HG03103 (cell line): ENCODE measurements around the gene POP4.

ENCODE experiments used
- ATAC-seq: cut with Tn5 transposase; IDR thresholded peaks from one replicate; pipeline ENCODE4 v1.9.1; 2021; ENCODE audit warnings: low read depth; ENCODE audit not compliant: unreplicated experiment

POP4 gene

DNA sequence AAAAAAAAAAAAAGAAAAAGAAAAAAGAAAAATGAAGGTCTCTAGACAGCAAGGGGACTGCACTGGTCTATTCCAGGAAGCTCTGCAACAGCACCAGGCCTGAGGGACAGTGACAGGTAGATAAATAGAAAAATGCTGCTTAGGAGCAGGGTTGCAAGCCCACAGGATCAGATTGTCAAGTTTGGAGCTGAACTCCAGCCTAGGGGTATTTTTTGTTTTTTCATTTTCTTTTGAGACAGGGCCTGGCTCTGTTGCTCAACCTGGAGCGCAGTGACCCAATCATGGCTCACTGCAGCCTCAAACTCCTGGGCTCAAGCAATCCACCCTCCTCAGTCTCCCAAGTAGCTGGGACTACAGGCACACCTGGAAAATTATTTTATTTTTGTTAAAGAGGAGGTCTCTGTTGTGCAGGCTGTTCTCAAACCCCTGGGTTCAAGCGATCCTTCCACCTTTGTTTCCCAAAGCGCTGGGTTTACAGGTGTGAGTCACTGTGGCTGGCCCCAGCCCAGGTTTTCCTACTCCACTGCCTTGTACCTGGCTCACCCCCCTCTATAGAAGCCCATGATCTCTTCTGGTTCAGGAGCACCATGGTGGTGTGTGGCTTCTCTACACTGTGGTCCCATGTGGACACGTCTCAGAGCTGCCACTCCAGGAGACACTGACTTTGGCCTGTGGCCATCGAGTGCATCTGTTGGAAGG is 23.9 kb downstream of the POP4 start:
- no peak for ATAC-seq

DNA sequence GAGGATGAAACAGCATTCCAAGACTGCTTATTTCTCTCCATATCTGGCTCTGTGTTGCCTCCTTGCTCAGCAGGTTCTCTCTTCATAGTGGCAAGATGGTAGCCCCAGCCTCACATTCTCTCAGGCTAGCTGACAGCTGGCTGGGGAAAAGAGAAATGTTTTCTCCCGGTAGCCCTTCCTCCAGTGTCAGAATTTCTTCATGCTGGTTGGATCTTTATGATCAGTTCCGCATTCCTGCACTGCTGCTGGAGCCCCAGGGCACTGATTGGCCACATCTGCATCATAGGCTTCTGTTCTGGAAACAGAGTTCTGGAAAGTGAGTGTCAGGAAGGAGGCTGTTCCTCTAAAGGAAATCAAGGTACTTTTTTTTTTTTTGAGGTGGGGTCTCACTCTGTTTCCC is 24.6 kb downstream of the POP4 start:
- ATAC-seq, result no peak

- no peak for ATAC-seq
Measured at GRCh38 chr19:29631450-29631849, 25.4 kb downstream of the POP4 start.

DNA sequence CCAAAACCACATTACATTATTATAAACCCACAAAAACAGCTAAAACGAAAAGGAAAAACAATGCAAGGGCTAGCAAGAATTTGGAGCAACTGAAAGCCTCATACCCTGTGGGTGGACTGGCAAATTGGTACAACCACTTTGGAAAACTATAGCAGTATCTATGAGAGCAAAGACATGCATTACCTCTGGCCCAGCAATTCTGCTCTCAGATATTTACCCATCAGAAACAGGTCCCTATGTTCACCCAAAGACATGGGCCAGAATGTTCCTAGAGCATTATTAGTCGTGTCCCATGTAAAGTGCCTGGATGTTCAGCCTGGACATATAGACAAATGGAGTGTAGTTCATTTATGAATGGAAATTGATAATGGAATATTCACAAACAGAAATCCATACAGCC is 27.9 kb downstream of the POP4 start:
- no peak for ATAC-seq

DNA sequence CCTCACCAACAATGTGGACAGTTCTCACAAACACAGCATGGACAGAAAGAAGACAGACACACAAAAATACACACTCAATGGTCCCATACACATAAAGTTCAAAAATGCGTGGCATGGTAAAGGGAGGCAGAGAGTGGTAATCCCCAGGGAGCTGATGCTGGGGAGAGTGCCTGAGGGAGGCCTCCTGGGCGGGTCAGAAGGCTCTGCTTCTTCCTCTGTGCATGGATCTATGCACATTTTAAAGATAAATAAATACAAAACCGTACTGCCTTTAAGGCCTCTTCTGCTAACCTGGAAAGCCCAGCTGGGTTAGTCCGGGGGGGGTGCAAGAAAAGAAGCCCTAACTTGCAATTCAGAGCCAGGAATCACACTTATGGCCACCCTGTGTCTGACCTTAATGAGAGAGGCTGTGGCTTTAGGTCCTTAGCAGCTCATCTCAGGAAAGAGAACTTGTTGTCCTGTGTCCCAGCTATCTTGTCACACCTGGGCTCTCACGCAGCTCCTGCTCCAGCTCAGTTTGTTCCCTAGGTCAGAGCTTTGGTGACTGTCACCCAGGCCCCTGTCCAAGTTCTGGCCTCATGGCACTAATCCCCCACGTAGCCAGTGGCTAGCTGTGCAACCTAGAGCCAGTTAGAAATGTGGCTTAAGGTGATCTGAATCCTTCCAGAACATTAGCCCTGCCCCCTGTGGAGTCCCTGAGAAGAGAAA is 28.5 kb downstream of the POP4 start:
- no peak for ATAC-seq

GRCh38 chr19:29635963-29636362 is 29.9 kb downstream of the POP4 start:
- no peak for ATAC-seq

DNA sequence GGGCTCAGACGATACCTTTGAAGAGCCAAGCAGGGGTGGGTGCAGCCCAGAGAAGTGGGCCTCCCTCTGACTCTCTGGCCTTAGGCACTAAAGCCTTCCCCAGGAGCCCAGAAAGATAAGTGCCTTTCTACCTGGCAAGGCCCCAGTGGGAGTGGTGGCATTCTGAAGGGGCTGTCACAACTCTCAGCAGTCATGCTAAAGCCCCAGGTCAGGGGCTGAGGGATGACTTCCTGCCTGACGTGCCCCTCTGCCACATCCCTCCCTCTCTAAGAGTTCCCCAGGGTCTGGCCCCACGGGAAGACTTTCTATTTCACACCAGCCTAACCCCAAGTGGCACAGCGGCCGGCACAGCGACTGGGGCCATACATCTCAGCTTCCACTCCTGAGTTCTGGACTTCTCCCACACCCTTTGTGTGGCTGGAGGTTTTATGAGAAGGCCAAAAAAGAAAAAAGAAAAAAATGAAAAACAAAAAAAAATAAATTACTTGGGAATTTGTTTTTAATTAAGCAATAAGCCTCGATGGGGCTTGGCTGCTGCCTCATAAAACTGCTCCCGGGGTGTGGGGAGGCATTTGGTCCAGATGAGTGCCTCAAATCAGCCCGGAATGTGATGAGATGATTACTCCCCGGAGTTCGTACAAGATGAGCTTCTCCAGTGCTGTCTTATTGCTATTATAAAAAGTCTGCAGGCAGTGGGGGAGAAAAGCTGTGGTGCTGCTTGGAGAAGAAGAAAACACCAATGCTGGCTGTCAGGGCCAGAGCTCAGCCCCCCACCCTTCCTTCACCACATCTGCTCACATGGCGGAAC is 30.7 kb downstream of the POP4 start:
- no peak for ATAC-seq

GRCh38 chr19:29639086-29639485 is 33.0 kb downstream of the POP4 start:
- no peak for ATAC-seq

GRCh38 chr19:29640231-29640630 is 34.1 kb downstream of the POP4 start:
- no peak for ATAC-seq

GRCh38 chr19:29641597-29641996 is 35.5 kb downstream of the POP4 start:
- no peak for ATAC-seq

DNA sequence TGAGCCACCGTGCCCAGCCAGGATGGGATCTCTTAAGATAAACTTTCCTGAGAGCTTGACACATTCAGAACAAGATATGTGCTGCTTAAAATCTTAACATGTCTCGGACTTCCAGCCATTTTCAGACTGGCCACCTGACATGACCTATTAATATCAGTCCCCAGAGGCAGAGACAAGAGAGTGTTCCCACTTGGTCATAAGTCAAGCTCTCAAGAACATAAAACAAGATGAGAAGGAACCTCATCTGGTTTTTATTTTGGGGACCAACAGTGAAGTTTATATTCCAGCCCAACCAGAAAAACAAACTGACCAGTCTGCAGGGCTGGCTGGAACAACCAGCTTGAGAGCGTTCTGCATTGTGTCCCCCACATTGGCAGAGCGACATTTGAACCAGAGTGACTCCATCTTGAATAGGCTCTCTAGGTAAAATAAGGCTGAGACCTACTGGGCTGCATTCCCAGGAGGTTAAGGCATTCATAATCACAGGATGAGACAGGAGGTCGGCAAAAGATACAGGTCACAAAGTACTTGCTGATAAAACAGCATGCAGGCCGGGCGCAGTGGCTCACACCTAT is 37.4 kb downstream of the POP4 start:
- ATAC-seq, result no peak

DNA sequence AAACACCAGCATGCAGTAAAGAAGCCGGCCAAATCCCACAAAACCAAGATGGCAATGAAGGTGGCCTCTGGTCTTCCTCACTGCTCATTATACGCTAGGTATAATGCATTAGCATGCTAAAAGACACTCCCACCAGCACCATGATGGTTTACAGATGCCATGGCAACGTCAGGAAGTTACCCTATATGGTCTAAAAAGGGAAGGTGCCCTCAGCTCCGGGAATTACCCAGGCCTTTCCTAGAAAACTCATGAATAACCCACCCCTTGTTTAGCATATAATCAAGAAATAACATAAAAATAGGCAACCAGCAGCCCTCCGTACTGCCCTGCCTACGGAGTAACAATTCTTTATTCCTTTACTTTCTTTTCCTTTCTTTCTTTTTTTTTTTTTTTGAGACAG is 38.1 kb downstream of the POP4 start:
- no peak for ATAC-seq

GRCh38 chr19:29645491-29645867 is 39.4 kb downstream of the POP4 start:
- no peak for ATAC-seq

- ATAC-seq, result no peak
Measured at GRCh38 chr19:29645911-29646310, 39.8 kb downstream of the POP4 start.

- no peak for ATAC-seq
Measured at GRCh38 chr19:29650772-29651387, 44.8 kb downstream of the POP4 start.

- no peak for ATAC-seq
Measured at GRCh38 chr19:29651622-29652394, 45.7 kb downstream of the POP4 start.

- ATAC-seq, result no peak
Measured at GRCh38 chr19:29653398-29653797, 47.3 kb downstream of the POP4 start.

- no peak for ATAC-seq
Measured at GRCh38 chr19:29655648-29656335, 49.7 kb downstream of the POP4 start.

DNA sequence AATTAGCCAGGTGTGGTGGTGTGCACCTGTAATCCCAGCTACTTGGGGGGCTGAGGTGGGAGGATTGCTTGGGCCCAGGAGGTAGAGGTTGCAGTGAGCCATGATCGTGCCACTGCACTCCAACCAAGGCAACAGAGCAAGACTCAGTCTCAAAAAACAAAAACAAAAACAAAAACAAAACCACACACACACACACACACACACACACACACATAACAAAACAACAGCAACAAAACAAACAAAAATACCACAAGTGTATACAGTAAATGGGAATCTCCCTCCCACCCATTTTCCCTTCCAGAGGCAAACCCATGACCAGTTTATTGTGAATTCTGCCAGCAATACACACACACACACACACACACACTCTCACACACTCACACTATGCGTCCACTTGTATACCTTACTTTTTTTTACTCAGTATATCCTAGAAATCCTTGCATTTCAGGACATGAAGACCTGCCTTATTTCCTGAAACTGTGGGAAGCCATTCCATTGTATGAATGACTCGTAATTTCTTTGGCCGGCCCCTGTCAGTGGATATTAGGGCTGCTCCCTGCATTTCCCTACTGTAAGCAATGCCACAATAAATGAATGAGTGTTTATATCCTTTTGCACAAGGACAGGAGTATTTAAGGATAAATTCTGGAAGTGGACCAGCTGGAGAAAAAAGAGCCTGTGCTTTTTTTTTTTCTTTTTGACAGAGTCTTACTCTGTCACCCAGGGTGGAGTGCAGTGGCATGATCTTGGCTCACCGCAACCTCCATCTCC is 52.3 kb downstream of the POP4 start:
- ATAC-seq, result no peak
